Panc1 (cell line): ENCODE results near the gene PIGP. TPM values are rescaled to one million over a fixed set of nuclear protein-coding genes. Genes with fewer than 3 reads are reported as not detected.

Experiments
- ATAC-seq: fragments of 200-7000 bp; cut with Tn5 transposase; 2 replicates; pipeline ENCODE4 v1.9.1; 2020; ENCODE audit warnings: mild to moderate bottlenecking, moderate library complexity
- BruUV-seq: library from RNA; stranded (reverse); fragments of 400-500 nt; replicated peaks from 2 replicates; lab custom pipeline; 2021; lab: Mats Ljungman, UMichigan
- CTCF ChIA-PET: fragments of 300-600 bp; sonication (Branson Sonifier 250); formaldehyde crosslinking; loops from one replicate; lab custom pipeline; 2022; ENCODE audit warnings: antibody characterized with exemption; lab: Charles Lee
- POLR2A ChIA-PET: fragments of 300-600 bp; sonication (Branson Sonifier 250); formaldehyde crosslinking; loops from one replicate; lab custom pipeline; 2022; ENCODE audit warnings: antibody characterized with exemption; lab: Charles Lee
- DNase-seq: peaks from one replicate; pipeline ENCODE4 v3.0.0-alpha.2; 2010; ENCODE audit warnings: low read depth, low spot score
- H3K27ac ChIP-seq: 2 replicates; pipeline ENCODE4 v1.5.1; 2011; ENCODE audit warnings: mild to moderate bottlenecking, low read length, inconsistent platforms
- H3K27me3 ChIP-seq: fragments of 200-500 bp; sonication (Bioruptor generic); 2 replicates; pipeline ENCODE4 v1.6.0; 2014; ENCODE audit warnings: low read length, inconsistent platforms; ENCODE audit not compliant: control insufficient read depth, insufficient read depth
- H3K36me3 ChIP-seq: fragments of 200-500 bp; sonication (Bioruptor generic); 2 replicates; pipeline ENCODE4 v1.5.1; 2014; ENCODE audit warnings: inconsistent platforms, mild to moderate bottlenecking, low read length, moderate library complexity; ENCODE audit not compliant: control insufficient read depth, insufficient read depth
- H3K4me1 ChIP-seq: 2 replicates; pipeline ENCODE4 v1.5.1; 2011; ENCODE audit warnings: inconsistent platforms, mild to moderate bottlenecking, low read length, moderate library complexity; ENCODE audit not compliant: control insufficient read depth, insufficient read depth
- H3K4me3 ChIP-seq, 2 experiments: 2 replicates each; pipeline ENCODE4 v1.5.1; 2011 to 2012; ENCODE audit warnings: low read depth in 2 of 2, low read length in 2 of 2, mild to moderate bottlenecking in 2 of 2, inconsistent platforms in 1 of 2, moderate library complexity in 1 of 2
- H3K9me3 ChIP-seq: fragments of 200-500 bp; sonication (Bioruptor generic); 2 replicates; pipeline ENCODE4 v1.5.1; 2014; ENCODE audit warnings: low read depth, mild to moderate bottlenecking, inconsistent platforms, low read length, moderate library complexity; ENCODE audit not compliant: control insufficient read depth, insufficient read depth
- CTCF ChIP-seq: fragments of 450-650 bp; IDR thresholded peaks from 2 replicates; pipeline ENCODE4 v1.5.1; 2017; ENCODE audit warnings: mild to moderate bottlenecking
- POLR2AphosphoS5 ChIP-seq: IDR thresholded peaks from 2 replicates; pipeline ENCODE4 v1.6.1; 2012; ENCODE audit warnings: mild to moderate bottlenecking, low read depth, low read length, moderate library complexity
- REST ChIP-seq, 2 experiments: IDR thresholded peaks; 2 replicates each; pipeline ENCODE4 v1.6.1; 2011 to 2012; ENCODE audit warnings: low read depth in 2 of 2, control low read depth in 1 of 2, low read length in 1 of 2, mild to moderate bottlenecking in 1 of 2, moderate library complexity in 1 of 2; ENCODE audit not compliant: insufficient read depth in 1 of 2
- SIN3A ChIP-seq: IDR thresholded peaks from 2 replicates; pipeline ENCODE4 v1.6.1; 2012; ENCODE audit warnings: low read depth, mild to moderate bottlenecking, low read length, moderate library complexity, borderline replicate concordance; ENCODE audit not compliant: insufficient read depth
- TCF7L2 ChIP-seq: IDR thresholded peaks from 2 replicates; pipeline ENCODE4 v1.6.1; 2011; ENCODE audit warnings: mild to moderate bottlenecking, low read depth, low read length, inconsistent platforms
- in situ Hi-C: cut with HindIII; loops from 2 replicates; pipeline ENCODE4 v1.10.0; 2016; ENCODE audit warnings: low sequenced_read_pairs, low pct_unique_long_range_greater_than_20kb
- intact Hi-C: fragments of 100-400 bp; cut with micrococcal nuclease; formaldehyde crosslinking; loops from one replicate; pipeline ENCODE4 v1.10.0; 2022; ENCODE audit not compliant: unreplicated experiment
- total RNA-seq: library from RNA; stranded (reverse); gene quantifications from one replicate; pipeline ENCODE4 v1.2.1, GENCODE V29; 2021; ENCODE audit not compliant: unreplicated experiment

The PIGP gene
- total RNA-seq, 1 experiment from 2014 or later = 16.1 TPM

DNA sequence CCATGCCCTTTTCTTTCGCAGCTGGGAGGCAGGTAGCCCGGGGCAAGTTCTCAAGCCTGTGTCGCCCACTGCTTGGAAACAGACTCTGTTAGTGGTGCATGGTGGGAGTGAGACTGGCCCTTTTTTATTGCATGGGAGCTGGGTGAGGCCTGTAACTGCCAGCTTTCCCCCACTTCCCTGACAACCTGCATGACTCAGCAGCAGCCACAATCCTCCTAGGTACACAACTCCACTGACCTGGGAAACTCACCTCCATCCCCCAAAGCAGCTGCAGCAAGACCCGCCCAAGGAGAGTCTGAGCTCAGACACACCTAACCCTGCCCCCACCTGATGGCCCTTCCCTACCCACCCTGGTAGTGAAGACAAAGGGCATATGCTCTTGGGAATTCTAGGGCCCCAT is 25.8 kb downstream of the PIGP start:
- Histone ChIP-seq H3K36me3 (no peaks in the 10 kb centered on the region), H3K27ac (no peak overlapping the region), H3K4me1 (no peaks in the 10 kb centered on the region), H3K9me3 (no peaks in the 10 kb centered on the region), H3K27me3 (no peaks in the 10 kb centered on the region), H3K4me3 (no peak overlapping the region)
- intact Hi-C loops = no loop called here
- TF ChIP-seq TCF7L2 (no peak), POLR2AphosphoS5 (no peak), SIN3A (no peak), REST (IDR thresholded peaks at IDR 0.05; ENCODE audit: insufficient read depth in 1 of 2, low read depth in 2 of 2, low read length in 1 of 2) (no peak), CTCF (no peak)
- no peak for DNase-seq
- CTCF ChIA-PET = no interaction called here
- POLR2A ChIA-PET = no interaction called here
- in situ Hi-C loops = no loop called here
- no peak for ATAC-seq
- no TSS peak for BruUV-seq

DNA sequence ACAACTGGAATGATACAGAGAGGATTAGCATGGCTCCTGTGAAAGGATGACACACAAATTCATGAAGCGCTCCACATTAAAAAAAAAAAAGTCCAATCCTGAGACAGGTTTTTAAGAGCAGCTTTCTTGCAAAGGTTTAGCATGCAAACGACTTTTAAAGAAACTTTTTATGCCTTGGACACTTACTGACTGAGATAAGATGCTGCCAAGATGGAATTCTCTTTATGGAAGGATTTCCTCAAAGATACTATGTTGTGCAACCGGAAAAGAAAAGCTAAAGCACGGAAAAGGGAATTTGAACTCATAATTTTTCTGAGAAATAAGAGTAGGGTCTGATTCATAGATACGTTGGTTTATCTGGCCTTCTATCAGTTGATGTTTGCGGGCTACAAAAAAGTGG is 27.3 kb downstream of the PIGP start:
- no peaks in the 10 kb centered on the region for H3K27me3 ChIP-seq
- H3K4me3 ChIP-seq = no peak overlapping the region
- H3K9me3 ChIP-seq = no peaks in the 10 kb centered on the region
- no TSS peak for BruUV-seq
- ATAC-seq = no peak
- no peaks in the 10 kb centered on the region for H3K36me3 ChIP-seq
- TF ChIP-seq REST (IDR thresholded peaks at IDR 0.05; ENCODE audit: insufficient read depth in 1 of 2, low read depth in 2 of 2, low read length in 1 of 2) (no peak), POLR2AphosphoS5 (no peak), CTCF (no peak), SIN3A (no peak), TCF7L2 (no peak)
- CTCF ChIA-PET = no interaction called here
- POLR2A ChIA-PET = interaction anchor here (0.6 kb wide), 1 partner anchor 638 kb away, joined by 4 read pairs; no protein-coding TSS in a partner anchor
- H3K27ac ChIP-seq = no peak overlapping the region
- in situ Hi-C loops (no loop called here), intact Hi-C loops (no loop called here)
- H3K4me1 ChIP-seq = no peaks in the 10 kb centered on the region
- no peak for DNase-seq
